HCT116 (cell line): ENCODE measurements around the gene ASIC3. TPM values are rescaled to one million over a fixed set of nuclear protein-coding genes. Genes with fewer than 3 reads are reported as not detected.

Source experiments
- ATAC-seq: fragments of 200-7000 bp; cut with Tn5 transposase; 2 replicates; pipeline ENCODE4 v1.9.1; 2020; ENCODE audit warnings: mild to moderate bottlenecking, moderate library complexity
- BruUV-seq: library from RNA; stranded (reverse); fragments of 400-500 nt; replicated peaks from 2 replicates; lab custom pipeline; 2021; lab: Mats Ljungman, UMichigan
- CTCF ChIA-PET: fragments of 300-600 bp; sonication (Branson Sonifier 250); formaldehyde crosslinking; loops from one replicate; lab custom pipeline; 2021; ENCODE audit warnings: antibody characterized with exemption; lab: Charles Lee
- POLR2A ChIA-PET: fragments of 300-600, 350-600 bp; sonication (Branson Sonifier 250); formaldehyde crosslinking; loops from one replicate; lab custom pipeline; 2021; ENCODE audit warnings: antibody characterized with exemption; lab: Charles Lee
- RAD21 ChIA-PET, 2 experiments: fragments of 300-600 bp; sonication (Branson Sonifier 250); formaldehyde crosslinking; loops; one replicate each; lab custom pipeline; 2023; ENCODE audit warnings: low total read pairs in 2 of 2; ENCODE audit not compliant: uncharacterized antibody in 2 of 2, unreplicated experiment in 2 of 2, low non-redundant PET in 1 of 2; lab: Charles Lee
- DNase-seq: peaks from one replicate; pipeline ENCODE4 v3.0.0-alpha.2; 2010; ENCODE audit warnings: low read depth, low spot score
- H2AFZ ChIP-seq: fragments of 200-600 bp; shearing (Covaris generic), sonication (generic); 2 replicates; pipeline ENCODE4 v1.6.1; 2017; ENCODE audit warnings: low read depth, mixed run types, mixed read lengths, antibody characterized with exemption, low read length; ENCODE audit not compliant: poor library complexity, severe bottlenecking
- H3K27ac ChIP-seq: 2 replicates; pipeline ENCODE4 v1.5.1; 2012; ENCODE audit warnings: low read depth, low read length
- H3K27me3 ChIP-seq: fragments of 200-600 bp; sonication (generic); 2 replicates; pipeline ENCODE4 v1.6.1; 2016; ENCODE audit warnings: mixed run types, low read length, mixed read lengths; ENCODE audit not compliant: insufficient read depth
- H3K36me3 ChIP-seq, 2 experiments: fragments of 200-500 bp in 1 of 2; fragments of 200-600 bp in 1 of 2; sonication (Bioruptor generic) in 1 of 2; sonication (generic) in 1 of 2; 2 replicates each; pipeline versions ENCODE4 v1.5.1 to v1.6.1; 2014 to 2016; ENCODE audit warnings: low read length in 2 of 2, inconsistent platforms in 1 of 2, mixed read lengths in 1 of 2, mixed run types in 1 of 2; ENCODE audit not compliant: insufficient read depth in 2 of 2, control insufficient read depth in 1 of 2
- H3K4me1 ChIP-seq, 2 experiments: fragments of 200-600 bp in 1 of 2; sonication (generic) in 1 of 2; 2 replicates each; pipeline versions ENCODE4 v1.5.1 to v1.6.1; 2012 to 2017; ENCODE audit warnings: low read length in 2 of 2, inconsistent platforms in 1 of 2, mild to moderate bottlenecking in 1 of 2, mixed read lengths in 1 of 2, mixed run types in 1 of 2, moderate library complexity in 1 of 2; ENCODE audit not compliant: insufficient read depth in 2 of 2, control insufficient read depth in 1 of 2
- H3K4me2 ChIP-seq: fragments of 200-600 bp; sonication (generic); 2 replicates; pipeline ENCODE4 v1.6.1; 2017; ENCODE audit warnings: mixed run types, low read length, mixed read lengths
- H3K4me3 ChIP-seq, 2 experiments: fragments of 200-600 bp in 1 of 2; sonication (generic) in 1 of 2; replicated peaks in 1 of 2; 2 replicates each; pipeline ENCODE4 v1.5.1; 2011 to 2016; ENCODE audit warnings: low read length in 2 of 2, control low read depth in 1 of 2, low read depth in 1 of 2, mild to moderate bottlenecking in 1 of 2, mixed read lengths in 1 of 2, mixed run types in 1 of 2
- H3K79me2 ChIP-seq: fragments of 200-600 bp; sonication (generic); 2 replicates; pipeline ENCODE4 v1.6.1; 2017; ENCODE audit warnings: mild to moderate bottlenecking, mixed run types, low read length, moderate library complexity, mixed read lengths; ENCODE audit not compliant: insufficient read depth
- H3K9ac ChIP-seq: fragments of 200-600 bp; sonication (generic); 2 replicates; pipeline ENCODE4 v1.6.1; 2016; ENCODE audit warnings: low read length, mixed read lengths
- H3K9me2 ChIP-seq: fragments of 200-600 bp; sonication (generic), shearing (Covaris generic); 2 replicates; pipeline ENCODE4 v1.6.1; 2017; ENCODE audit warnings: mixed run types, mild to moderate bottlenecking, moderate library complexity; ENCODE audit not compliant: insufficient read depth
- H3K9me3 ChIP-seq, 2 experiments: fragments of 200-500 bp in 1 of 2; fragments of 200-600 bp in 1 of 2; sonication (Bioruptor generic) in 1 of 2; sonication (generic) in 1 of 2; 2 replicates each; pipeline ENCODE4 v1.6.1; 2014 to 2017; ENCODE audit warnings: low read length in 2 of 2, mixed read lengths in 2 of 2, inconsistent platforms in 1 of 2, low read depth in 1 of 2, mild to moderate bottlenecking in 1 of 2, mixed run types in 1 of 2, moderate library complexity in 1 of 2; ENCODE audit not compliant: control insufficient read depth in 1 of 2, insufficient read depth in 1 of 2
- H4K20me1 ChIP-seq: fragments of 200-600 bp; sonication (generic), shearing (Covaris generic); 2 replicates; pipeline ENCODE4 v1.6.1; 2017; ENCODE audit warnings: mixed run types, mild to moderate bottlenecking, moderate library complexity; ENCODE audit not compliant: insufficient read depth
- ATF3 ChIP-seq: IDR thresholded peaks from 2 replicates; pipeline ENCODE4 v1.6.1; 2012
- EGR1 ChIP-seq: IDR thresholded peaks from 2 replicates; pipeline ENCODE4 v1.6.1; 2012; ENCODE audit warnings: low read depth
- EZH2 ChIP-seq: fragments of 200-600 bp; sonication (generic); IDR thresholded peaks from 2 replicates; pipeline ENCODE4 v1.6.1; 2017; ENCODE audit warnings: antibody characterized with exemption, mixed run types
- EZH2phosphoT487 ChIP-seq: fragments of 200-600 bp; IDR thresholded peaks from 2 replicates; pipeline ENCODE4 v1.6.1; 2018; ENCODE audit warnings: antibody characterized with exemption, borderline replicate concordance
- FOSL1 ChIP-seq: IDR thresholded peaks from 2 replicates; pipeline ENCODE4 v1.6.1; 2012; ENCODE audit warnings: low read depth
- JUND ChIP-seq: IDR thresholded peaks from 2 replicates; pipeline ENCODE4 v1.6.1; 2012
- MAX ChIP-seq: IDR thresholded peaks from 2 replicates; pipeline ENCODE4 v1.6.1; 2012
- RAD21 ChIP-seq: IDR thresholded peaks from 2 replicates; pipeline ENCODE4 v1.6.1; 2012; ENCODE audit warnings: low read depth, mild to moderate bottlenecking
- REST ChIP-seq: IDR thresholded peaks from 2 replicates; pipeline ENCODE4 v1.6.1; 2012; ENCODE audit warnings: low read depth
- SIN3A ChIP-seq: IDR thresholded peaks from 2 replicates; pipeline ENCODE4 v1.6.1; 2012; ENCODE audit warnings: low read depth
- SP1 ChIP-seq: IDR thresholded peaks from 2 replicates; pipeline ENCODE4 v1.6.1; 2012; ENCODE audit warnings: low read depth
- SRF ChIP-seq: IDR thresholded peaks from 2 replicates; pipeline ENCODE4 v1.6.1; 2012; ENCODE audit warnings: low read depth
- YY1 ChIP-seq: IDR thresholded peaks from 2 replicates; pipeline ENCODE4 v1.6.1; 2011; ENCODE audit warnings: low read length, low read depth, moderate library complexity, mild to moderate bottlenecking; ENCODE audit not compliant: insufficient replicate concordance; ENCODE audit errors: extremely low read depth
- ZBTB33 ChIP-seq: IDR thresholded peaks from 2 replicates; pipeline ENCODE4 v1.6.1; 2011; ENCODE audit warnings: mild to moderate bottlenecking, low read length, moderate library complexity; ENCODE audit not compliant: insufficient replicate concordance; ENCODE audit errors: extremely low read depth
- ZNF274 ChIP-seq: fragments of 200-500 bp; sonication (Bioruptor generic); IDR thresholded peaks from 2 replicates; pipeline ENCODE4 v1.6.1; 2014; ENCODE audit warnings: mild to moderate bottlenecking, low read depth, low read length, inconsistent platforms
- intact Hi-C: fragments of 100-400 bp; cut with micrococcal nuclease; formaldehyde crosslinking; loops from 2 replicates; pipeline ENCODE4 v1.10.0; 2022
- total RNA-seq: library from RNA; stranded (reverse); gene quantifications from one replicate; pipeline ENCODE4 v1.2.1, GENCODE V29; 2021; ENCODE audit not compliant: unreplicated experiment

Gene ASIC3
- total RNA-seq, 1 experiment from 2014 or later = 4.4 TPM

- Histone ChIP-seq H3K79me2 (peaks cover 16% of the 10 kb centered on the region), H3K4me2 (no peak overlapping the region), H3K9me3 (no peaks in the 10 kb centered on the region), H3K4me3 (no peak overlapping the region), H3K9ac (no peak overlapping the region), H3K9me2 (no peaks in the 10 kb centered on the region), H4K20me1 (no peaks in the 10 kb centered on the region), H3K27me3 (no peaks in the 10 kb centered on the region), H2AFZ (no peak overlapping the region), H3K27ac (no peak overlapping the region), H3K36me3 (no peaks in the 10 kb centered on the region), H3K4me1 (peaks cover 15 to 30% of the 10 kb centered on the region in 2 experiments)
- DNase-seq = no peak
- ATAC-seq = no peak
- TF ChIP-seq ZNF274 = no peak
- no peak for TF ChIP-seq FOSL1
- no peak for TF ChIP-seq EGR1
- no peak for TF ChIP-seq SP1
- TF ChIP-seq ZBTB33 = no peak
- no peak for TF ChIP-seq REST
- no peak for TF ChIP-seq RAD21
- no peak for TF ChIP-seq JUND
- no peak for TF ChIP-seq EZH2
- TF ChIP-seq YY1 = no peak
- no peak for TF ChIP-seq SRF
- TF ChIP-seq SIN3A = no peak
- no peak for TF ChIP-seq ATF3
- no peak for TF ChIP-seq EZH2phosphoT487
- no peak for TF ChIP-seq MAX
- POLR2A ChIA-PET = no interaction called here
- CTCF ChIA-PET = no interaction called here
- no TSS peak for BruUV-seq
- RAD21 ChIA-PET = no interaction called here
- intact Hi-C loops = no loop called here
Observed at GRCh38 chr7:151056283-151056665, 7.9 kb downstream of the ASIC3 start.
